Epithelial cell of proximal tubule (primary cell): ENCODE results near the gene FAM83F. TPM values are rescaled to one million over a fixed set of nuclear protein-coding genes. Genes with fewer than 3 reads are reported as not detected.

Experiments used
- DNase-seq: peaks from one replicate; pipeline ENCODE4 v3.0.0-alpha.2; 2011; ENCODE audit warnings: low read depth
- H3K4me3 ChIP-seq: 2 replicates; pipeline ENCODE4 v1.5.1; 2011; ENCODE audit warnings: low read depth, mild to moderate bottlenecking, low read length
- total RNA-seq: library from RNA; depleted of rRNA; stranded (reverse); fragments of >200 nt; gene quantifications from 2 replicates; pipeline ENCODE4 v1.2.3, GENCODE V29; 2015
- TF ChIP-seq, protein P1 (sequence below): conservative IDR thresholded peaks from 2 replicates; pipeline ENCODE4 v1.5.1; 2012; ENCODE audit warnings: low read depth, mild to moderate bottlenecking, low read length

The FAM83F gene
- total RNA-seq, 1 donor from 2014 or later, result 3.5 TPM

DNA sequence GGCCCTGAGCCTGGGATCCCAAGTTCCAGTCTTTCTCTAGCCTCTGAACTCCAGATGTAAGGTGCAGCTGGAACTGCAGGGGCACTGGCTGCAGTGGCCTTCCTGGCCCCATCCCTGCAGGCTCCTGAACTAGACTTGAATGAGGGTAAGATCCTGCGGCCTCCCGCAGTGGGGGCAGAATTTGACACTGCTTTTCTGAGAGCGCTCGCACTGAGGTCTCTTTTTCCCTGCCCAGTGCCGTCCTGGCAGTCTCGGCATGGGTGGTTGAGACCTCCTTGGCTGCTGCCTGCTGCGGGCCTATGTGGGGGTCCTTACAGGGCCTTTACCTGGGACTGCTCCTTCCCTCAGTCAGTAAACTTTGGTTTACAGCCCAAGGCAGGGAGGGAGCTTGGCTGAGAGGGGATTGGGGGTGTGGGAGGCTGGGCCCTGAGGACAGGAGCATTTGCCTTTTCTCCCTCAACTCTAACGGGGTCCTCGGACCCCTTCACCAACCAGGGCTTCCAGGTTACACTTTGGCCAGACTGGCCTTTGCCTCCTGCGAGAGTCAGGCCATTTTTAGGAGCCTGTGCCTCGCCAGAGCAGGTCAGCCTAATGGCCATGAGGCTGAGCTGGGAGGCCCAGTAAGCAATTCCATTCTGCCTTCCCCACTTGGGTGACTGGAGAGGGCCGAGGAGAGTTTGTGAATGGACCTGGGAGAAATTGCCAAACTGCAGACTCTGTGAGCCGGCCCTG, 35.4 kb downstream of the FAM83F start:
- no peak overlapping the region for H3K4me3 ChIP-seq
- DNase-seq, result no peak
- TF ChIP-seq, protein P1, sequence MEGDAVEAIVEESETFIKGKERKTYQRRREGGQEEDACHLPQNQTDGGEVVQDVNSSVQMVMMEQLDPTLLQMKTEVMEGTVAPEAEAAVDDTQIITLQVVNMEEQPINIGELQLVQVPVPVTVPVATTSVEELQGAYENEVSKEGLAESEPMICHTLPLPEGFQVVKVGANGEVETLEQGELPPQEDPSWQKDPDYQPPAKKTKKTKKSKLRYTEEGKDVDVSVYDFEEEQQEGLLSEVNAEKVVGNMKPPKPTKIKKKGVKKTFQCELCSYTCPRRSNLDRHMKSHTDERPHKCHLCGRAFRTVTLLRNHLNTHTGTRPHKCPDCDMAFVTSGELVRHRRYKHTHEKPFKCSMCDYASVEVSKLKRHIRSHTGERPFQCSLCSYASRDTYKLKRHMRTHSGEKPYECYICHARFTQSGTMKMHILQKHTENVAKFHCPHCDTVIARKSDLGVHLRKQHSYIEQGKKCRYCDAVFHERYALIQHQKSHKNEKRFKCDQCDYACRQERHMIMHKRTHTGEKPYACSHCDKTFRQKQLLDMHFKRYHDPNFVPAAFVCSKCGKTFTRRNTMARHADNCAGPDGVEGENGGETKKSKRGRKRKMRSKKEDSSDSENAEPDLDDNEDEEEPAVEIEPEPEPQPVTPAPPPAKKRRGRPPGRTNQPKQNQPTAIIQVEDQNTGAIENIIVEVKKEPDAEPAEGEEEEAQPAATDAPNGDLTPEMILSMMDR, result no peak

GRCh38 chr22:40030758-40031095, 36.0 kb downstream of the FAM83F start:
- DNase-seq, result no peak
- no peak overlapping the region for H3K4me3 ChIP-seq
- TF ChIP-seq, protein P1, result no peak

GRCh38 chr22:40031766-40032470, 37.2 kb downstream of the FAM83F start:
- TF ChIP-seq, protein P1, result no peak
- no peak overlapping the region for H3K4me3 ChIP-seq
- no peak for DNase-seq

GRCh38 chr22:40033586-40034380, 39.0 kb downstream of the FAM83F start:
- TF ChIP-seq, protein P1, result no peak
- no peak for DNase-seq
- no peak overlapping the region for H3K4me3 ChIP-seq

DNA sequence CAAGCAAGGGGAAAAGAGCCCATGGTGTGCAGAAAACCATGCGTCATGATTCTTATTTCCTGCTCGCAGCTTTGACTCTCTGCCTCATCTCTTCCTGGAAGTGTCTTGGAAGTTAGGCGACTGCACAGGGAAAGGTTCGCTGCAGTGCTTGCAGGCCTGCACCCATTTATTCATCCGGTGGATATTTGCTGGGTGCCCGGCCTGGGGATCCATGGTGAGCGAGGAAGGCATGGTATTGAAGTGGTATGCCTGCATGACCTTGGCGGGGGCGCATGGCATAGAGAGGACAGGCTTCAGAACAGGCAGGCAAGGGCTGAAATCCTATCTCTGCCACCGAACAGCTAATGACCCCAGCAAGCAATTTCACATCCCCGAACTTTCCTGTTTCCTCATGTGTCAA, 40.6 kb downstream of the FAM83F start:
- DNase-seq, result no peak
- H3K4me3 ChIP-seq, result no peak overlapping the region

GRCh38 chr22:40036126-40036525, 41.4 kb downstream of the FAM83F start:
- DNase-seq, result no peak
- H3K4me3 ChIP-seq, result no peak overlapping the region

More for the DNA sequence above, 40.6 kb downstream of the FAM83F start:
- TF ChIP-seq, protein P1, result no peak

More at GRCh38 chr22:40036126-40036525, 41.4 kb downstream of the FAM83F start:
- TF ChIP-seq, protein P1, result no peak
